Measurements from ENCODE around the gene NUDT6. TPM values are rescaled to one million over a fixed set of nuclear protein-coding genes. Genes with fewer than 3 reads are reported as not detected.

The NUDT6 gene
- total RNA-seq, 3 donors from 2014 or later (not counting 1 experiment from before 2014, with no cell fraction given) = 3.0 to 4.1 (median 3.0) TPM

- DNase-seq = no peak
- no peaks in the 10 kb centered on the region for H3K36me3 ChIP-seq (ENCODE audit: control insufficient read depth, insufficient read depth, low read length)
- intact Hi-C loops (cut with micrococcal nuclease) = no loop called here
- 98% methylated on average over 7 of the region's 7 CpGs for WGBS (ENCODE audit: insufficient coverage)
- Mint-ChIP-seq H3K27ac (no peak overlapping the region), H3K9me3 (no peaks in the 10 kb centered on the region), H3K27me3 (ENCODE audit: low read depth in 2 of 2) (no peaks in the 10 kb centered on the region), H3K4me3 (no peak overlapping the region), H3K4me1 (no peaks in the 10 kb centered on the region), H3K36me3 (no peaks in the 10 kb centered on the region)
- no peak overlapping the region for H3K4me3 ChIP-seq (ENCODE audit: low read length)
- no peak for ATAC-seq
- no peak for TF ChIP-seq CTCF (IDR thresholded peaks at IDR 0.05)
- no peaks in the 10 kb centered on the region for H3K27me3 ChIP-seq (ENCODE audit: control insufficient read depth, insufficient read depth, low read length)
- no peak overlapping the region for H3K27ac ChIP-seq (ENCODE audit: low read length)
- H3K9me3 ChIP-seq (ENCODE audit: control insufficient read depth, insufficient read depth, low read length) = no peaks in the 10 kb centered on the region
- no peaks in the 10 kb centered on the region for H3K4me1 ChIP-seq (ENCODE audit: control insufficient read depth, insufficient read depth, low read length)
Observed at GRCh38 chr4:122906859-122907305, 15.5 kb downstream of the NUDT6 start.

DNA sequence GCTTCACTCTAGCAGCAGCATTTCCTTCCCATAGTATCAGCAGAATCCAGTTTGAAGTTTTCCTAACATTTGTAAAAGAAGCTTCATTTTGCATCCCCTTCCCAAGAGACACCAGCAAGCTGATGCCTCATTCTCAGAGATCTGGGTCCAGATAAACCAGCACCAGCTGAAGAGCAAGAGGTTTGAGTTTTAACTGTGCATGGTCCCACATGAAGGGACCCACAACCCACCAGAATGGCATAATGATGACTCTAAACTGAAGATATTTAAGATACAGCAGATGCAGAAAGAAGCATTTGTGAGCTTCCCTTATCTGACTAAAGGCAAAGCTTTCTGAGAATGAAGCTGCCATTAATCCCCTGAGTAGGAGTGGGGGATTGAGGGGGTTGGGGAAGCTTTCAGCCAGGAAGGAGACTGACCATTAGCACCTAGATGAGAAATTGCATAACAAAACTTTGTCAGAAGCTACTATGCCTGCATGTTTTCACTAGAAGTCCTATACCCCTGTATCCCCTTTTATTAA lies 18.6 kb downstream of the NUDT6 start:
- Mint-ChIP-seq H3K27ac (no peak overlapping the region), H3K9me3 (no peaks in the 10 kb centered on the region), H3K4me1 (no peaks in the 10 kb centered on the region), H3K27me3 (ENCODE audit: low read depth in 2 of 2) (no peaks in the 10 kb centered on the region), H3K36me3 (no peaks in the 10 kb centered on the region), H3K4me3 (no peak overlapping the region)
- no peak overlapping the region for H3K27ac ChIP-seq (ENCODE audit: low read length)
- no peak overlapping the region for H3K4me3 ChIP-seq (ENCODE audit: low read length)
- H3K36me3 ChIP-seq (ENCODE audit: control insufficient read depth, insufficient read depth, low read length) = no peaks in the 10 kb centered on the region
- no peaks in the 10 kb centered on the region for H3K9me3 ChIP-seq (ENCODE audit: control insufficient read depth, insufficient read depth, low read length)
- DNase-seq (no peak), ATAC-seq (no peak)
- intact Hi-C loops (cut with micrococcal nuclease) = no loop called here
- H3K4me1 ChIP-seq (ENCODE audit: control insufficient read depth, insufficient read depth, low read length) = no peaks in the 10 kb centered on the region
- no peaks in the 10 kb centered on the region for H3K27me3 ChIP-seq (ENCODE audit: control insufficient read depth, insufficient read depth, low read length)
- TF ChIP-seq CTCF (IDR thresholded peaks at IDR 0.05) = no peak

DNA sequence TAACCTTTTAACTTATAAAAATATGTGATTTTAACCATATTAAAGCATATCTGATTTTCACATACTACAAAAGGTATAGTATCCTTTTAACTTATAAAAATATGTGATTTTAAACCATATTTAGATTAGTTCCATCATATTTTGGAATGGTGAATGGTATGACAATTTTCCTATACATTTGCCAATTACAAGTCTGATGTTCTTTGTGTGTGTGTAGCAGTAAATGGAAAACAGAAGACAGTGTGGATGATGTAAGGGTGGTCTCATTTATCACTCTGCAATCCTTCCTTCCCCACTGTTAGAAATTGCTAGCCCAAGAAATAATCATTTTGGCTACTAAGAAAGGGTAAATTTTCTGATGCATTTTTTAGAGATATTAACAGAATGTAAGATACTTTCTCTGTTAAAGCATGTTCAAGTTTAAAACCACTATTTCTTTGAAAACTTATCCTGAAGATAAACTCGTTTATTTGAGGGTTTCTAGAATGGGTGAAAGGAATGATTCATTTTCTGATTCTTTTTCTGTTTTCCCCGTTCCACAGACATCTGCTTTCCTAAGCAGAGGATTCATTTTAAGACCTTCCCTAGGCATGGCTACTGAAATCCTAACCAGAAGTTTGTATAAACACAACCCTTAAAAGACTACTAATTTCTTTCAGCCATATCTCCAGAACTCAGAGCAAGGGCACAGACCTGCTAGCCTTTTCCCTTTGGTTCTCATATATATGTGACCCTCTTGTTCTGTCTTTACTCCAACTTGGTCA lies 21.0 kb downstream of the NUDT6 start:
- WGBS (ENCODE audit: insufficient coverage) = 100% methylated on average over 1 of the region's 2 CpGs
- Mint-ChIP-seq H3K9me3 (no peaks in the 10 kb centered on the region), H3K4me3 (no peak overlapping the region), H3K4me1 (peaks cover 6% of the 10 kb centered on the region in 2 donors), H3K27me3 (ENCODE audit: low read depth in 2 of 2) (no peaks in the 10 kb centered on the region), H3K36me3 (no peaks in the 10 kb centered on the region), H3K27ac (no peak overlapping the region)
- Histone ChIP-seq H3K4me3 (ENCODE audit: low read length) (no peak overlapping the region), H3K9me3 (ENCODE audit: control insufficient read depth, insufficient read depth, low read length) (no peaks in the 10 kb centered on the region), H3K36me3 (ENCODE audit: control insufficient read depth, insufficient read depth, low read length) (no peaks in the 10 kb centered on the region), H3K27ac (ENCODE audit: low read length) (no peak overlapping the region), H3K27me3 (ENCODE audit: control insufficient read depth, insufficient read depth, low read length) (no peaks in the 10 kb centered on the region), H3K4me1 (ENCODE audit: control insufficient read depth, insufficient read depth, low read length) (no peaks in the 10 kb centered on the region)
- TF ChIP-seq CTCF (IDR thresholded peaks at IDR 0.05) = no peak
- DNase-seq (no peak), ATAC-seq (no peak)
- intact Hi-C loops (cut with micrococcal nuclease) = no loop called here

- Histone ChIP-seq H3K9me3 (ENCODE audit: control insufficient read depth, insufficient read depth, low read length) (no peaks in the 10 kb centered on the region), H3K36me3 (ENCODE audit: control insufficient read depth, insufficient read depth, low read length) (no peaks in the 10 kb centered on the region), H3K27me3 (ENCODE audit: control insufficient read depth, insufficient read depth, low read length) (no peaks in the 10 kb centered on the region), H3K27ac (ENCODE audit: low read length) (no peak overlapping the region), H3K4me1 (ENCODE audit: control insufficient read depth, insufficient read depth, low read length) (no peaks in the 10 kb centered on the region), H3K4me3 (ENCODE audit: low read length) (no peak overlapping the region)
- Mint-ChIP-seq H3K4me3 (no peak overlapping the region), H3K36me3 (no peaks in the 10 kb centered on the region), H3K27ac (no peak overlapping the region), H3K4me1 (peaks cover 6% of the 10 kb centered on the region in 2 donors), H3K27me3 (ENCODE audit: low read depth in 2 of 2) (no peaks in the 10 kb centered on the region), H3K9me3 (no peaks in the 10 kb centered on the region)
- ATAC-seq = no peak
- intact Hi-C loops (cut with micrococcal nuclease) = no loop called here
- WGBS (ENCODE audit: insufficient coverage) = 69% methylated on average over 1 of the region's 3 CpGs
- TF ChIP-seq CTCF (IDR thresholded peaks at IDR 0.05) = no peak
- no peak for DNase-seq
Observed at GRCh38 chr4:122900314-122900713, 22.1 kb downstream of the NUDT6 start.
